Measurements from ENCODE around the gene CNTNAP5.

Gene CNTNAP5

GRCh38 chr2:124888431-124888830 is 863.3 kb downstream of the CNTNAP5 start:
- no peak overlapping the region for H3K27ac ChIP-seq
- H3K4me1 ChIP-seq: no peaks in the 10 kb centered on the region
- no peaks in the 10 kb centered on the region for H3K27me3 ChIP-seq
- no peak for DNase-seq
- intact Hi-C loops (cut with DNase I; ENCODE audit: low total_unique reads): no loop called here
- TF ChIP-seq CTCF (IDR thresholded peaks at IDR 0.05): no peak
- H3K9me3 ChIP-seq: no peaks in the 10 kb centered on the region
- no peak overlapping the region for H3K4me3 ChIP-seq
- no peaks in the 10 kb centered on the region for H3K36me3 ChIP-seq

- Histone ChIP-seq H3K27me3 (no peaks in the 10 kb centered on the region), H3K4me1 (no peaks in the 10 kb centered on the region), H3K4me3 (no peak overlapping the region), H3K36me3 (no peaks in the 10 kb centered on the region), H3K27ac (no peak overlapping the region), H3K9me3 (no peaks in the 10 kb centered on the region)
- intact Hi-C loops (cut with DNase I; ENCODE audit: low total_unique reads): no loop called here
- no peak for DNase-seq
- TF ChIP-seq CTCF (IDR thresholded peaks at IDR 0.05): no peak
Observed at GRCh38 chr2:124894199-124894598, 869.1 kb downstream of the CNTNAP5 start.

GRCh38 chr2:124898827-124899226 is 873.7 kb downstream of the CNTNAP5 start:
- DNase-seq: no peak
- Histone ChIP-seq H3K9me3 (no peaks in the 10 kb centered on the region), H3K27ac (no peak overlapping the region), H3K36me3 (no peaks in the 10 kb centered on the region), H3K27me3 (no peaks in the 10 kb centered on the region), H3K4me1 (no peaks in the 10 kb centered on the region), H3K4me3 (no peak overlapping the region)
- intact Hi-C loops (cut with DNase I; ENCODE audit: low total_unique reads): no loop called here
- TF ChIP-seq CTCF (IDR thresholded peaks at IDR 0.05): no peak

GRCh38 chr2:124908411-124908810 is 883.3 kb downstream of the CNTNAP5 start:
- no peak overlapping the region for H3K4me3 ChIP-seq
- no peak overlapping the region for H3K27ac ChIP-seq
- intact Hi-C loops (cut with DNase I; ENCODE audit: low total_unique reads): no loop called here
- no peaks in the 10 kb centered on the region for H3K36me3 ChIP-seq
- no peaks in the 10 kb centered on the region for H3K4me1 ChIP-seq
- no peaks in the 10 kb centered on the region for H3K27me3 ChIP-seq
- DNase-seq: no peak
- TF ChIP-seq CTCF (IDR thresholded peaks at IDR 0.05): no peak
- no peaks in the 10 kb centered on the region for H3K9me3 ChIP-seq

- Histone ChIP-seq H3K27me3 (no peaks in the 10 kb centered on the region), H3K36me3 (no peaks in the 10 kb centered on the region), H3K27ac (no peak overlapping the region), H3K4me1 (no peaks in the 10 kb centered on the region), H3K9me3 (no peaks in the 10 kb centered on the region), H3K4me3 (no peak overlapping the region)
- no peak for TF ChIP-seq CTCF (IDR thresholded peaks at IDR 0.05)
- intact Hi-C loops (cut with DNase I; ENCODE audit: low total_unique reads): no loop called here
- no peak for DNase-seq
Observed at GRCh38 chr2:124911560-124911959, 886.5 kb downstream of the CNTNAP5 start.

GRCh38 chr2:124913868-124914267 is 888.8 kb downstream of the CNTNAP5 start:
- Histone ChIP-seq H3K9me3 (no peaks in the 10 kb centered on the region), H3K36me3 (no peaks in the 10 kb centered on the region), H3K4me1 (no peaks in the 10 kb centered on the region), H3K4me3 (no peak overlapping the region), H3K27ac (no peak overlapping the region), H3K27me3 (no peaks in the 10 kb centered on the region)
- TF ChIP-seq CTCF (IDR thresholded peaks at IDR 0.05): no peak
- intact Hi-C loops (cut with DNase I; ENCODE audit: low total_unique reads): no loop called here
- no peak for DNase-seq

Measured in tibial artery (tissue), 4 donors.